KBM-7 (cell line): ENCODE results near the gene FSTL4.

Source experiments
- DNase-seq: peaks from one replicate; pipeline ENCODE4 v3.0.0-alpha.2; 2015
- in situ Hi-C: fragments of 300-500 bp; cut with MboI; formaldehyde crosslinking; loops from 2 replicates; pipeline ENCODE4 v1.14.3; 2020; ENCODE audit warnings: low sequenced_read_pairs, low pct_unique_long_range_greater_than_20kb, mixed read lengths

The FSTL4 gene

GRCh38 chr5:133523961-133524586, 88.3 kb downstream of the FSTL4 start:
- in situ Hi-C loops: no loop called here
- DNase-seq: no peak

GRCh38 chr5:133523013-133523658, 89.2 kb downstream of the FSTL4 start:
- in situ Hi-C loops: no loop called here
- DNase-seq: no peak

- in situ Hi-C loops: no loop called here
- no peak for DNase-seq
These were observed 90.5 kb downstream of the FSTL4 start for GRCh38 chr5:133521801-133522200.

- no peak for DNase-seq
- in situ Hi-C loops: no loop called here
These were observed 91.2 kb downstream of the FSTL4 start for GRCh38 chr5:133520991-133521706.

GRCh38 chr5:133520062-133520461, 92.3 kb downstream of the FSTL4 start:
- in situ Hi-C loops: no loop called here
- DNase-seq: no peak

- in situ Hi-C loops: no loop called here
- DNase-seq: no peak
These were observed 93.2 kb downstream of the FSTL4 start for GRCh38 chr5:133519191-133519590.

GRCh38 chr5:133514456-133514855, 97.9 kb downstream of the FSTL4 start:
- in situ Hi-C loops: no loop called here
- DNase-seq: no peak

GRCh38 chr5:133512896-133513295, 99.4 kb downstream of the FSTL4 start:
- in situ Hi-C loops: no loop called here
- no peak for DNase-seq

- in situ Hi-C loops: no loop called here
- DNase-seq: no peak
These were observed 100.6 kb downstream of the FSTL4 start for GRCh38 chr5:133511653-133512235.

- no peak for DNase-seq
- in situ Hi-C loops: no loop called here
These were observed 101.6 kb downstream of the FSTL4 start for GRCh38 chr5:133510634-133511262.

GRCh38 chr5:133509742-133510079, 102.6 kb downstream of the FSTL4 start:
- in situ Hi-C loops: no loop called here
- no peak for DNase-seq

- in situ Hi-C loops: no loop called here
These were observed 103.2 kb downstream of the FSTL4 start for GRCh38 chr5:133508845-133509741.

GRCh38 chr5:133508331-133508730, 104.0 kb downstream of the FSTL4 start:
- in situ Hi-C loops: no loop called here
- no peak for DNase-seq

More at GRCh38 chr5:133508845-133509741, 103.2 kb downstream of the FSTL4 start:
- no peak for DNase-seq

- in situ Hi-C loops: no loop called here
- no peak for DNase-seq
These were observed 106.2 kb downstream of the FSTL4 start for GRCh38 chr5:133506181-133506580.

GRCh38 chr5:133503511-133503910, 108.8 kb downstream of the FSTL4 start:
- in situ Hi-C loops: no loop called here
- DNase-seq: no peak

- DNase-seq: no peak
These were observed 112.4 kb downstream of the FSTL4 start for GRCh38 chr5:133499895-133500294.

GRCh38 chr5:133497608-133498348, 114.6 kb downstream of the FSTL4 start:
- no peak for DNase-seq
- in situ Hi-C loops: no loop called here

More at GRCh38 chr5:133499895-133500294, 112.4 kb downstream of the FSTL4 start:
- in situ Hi-C loops: no loop called here

- no peak for DNase-seq
- in situ Hi-C loops: no loop called here
These were observed 115.7 kb downstream of the FSTL4 start for GRCh38 chr5:133496631-133497030.
